ENCODE measurements around the gene DCHS2.

DNA sequence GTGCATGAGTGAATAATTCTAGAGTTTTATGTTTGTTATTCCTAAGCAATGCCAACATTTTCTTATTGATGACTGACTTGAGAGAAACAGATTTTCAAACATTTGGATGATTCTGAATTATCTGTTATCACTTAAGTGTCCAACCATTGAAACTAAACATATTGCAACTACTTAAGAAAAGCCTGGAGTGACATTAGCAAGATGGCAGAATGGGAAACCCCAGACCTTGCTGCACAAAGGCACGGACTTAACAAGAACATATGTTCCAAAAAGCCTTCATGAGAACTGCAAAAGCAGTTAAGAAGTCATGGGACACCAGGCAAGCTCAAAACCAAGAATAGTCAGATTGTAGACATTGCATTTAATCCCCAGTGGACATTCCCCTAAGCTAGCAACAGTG is 215.1 kb downstream of the DCHS2 start:
- TF ChIP-seq, protein P1, sequence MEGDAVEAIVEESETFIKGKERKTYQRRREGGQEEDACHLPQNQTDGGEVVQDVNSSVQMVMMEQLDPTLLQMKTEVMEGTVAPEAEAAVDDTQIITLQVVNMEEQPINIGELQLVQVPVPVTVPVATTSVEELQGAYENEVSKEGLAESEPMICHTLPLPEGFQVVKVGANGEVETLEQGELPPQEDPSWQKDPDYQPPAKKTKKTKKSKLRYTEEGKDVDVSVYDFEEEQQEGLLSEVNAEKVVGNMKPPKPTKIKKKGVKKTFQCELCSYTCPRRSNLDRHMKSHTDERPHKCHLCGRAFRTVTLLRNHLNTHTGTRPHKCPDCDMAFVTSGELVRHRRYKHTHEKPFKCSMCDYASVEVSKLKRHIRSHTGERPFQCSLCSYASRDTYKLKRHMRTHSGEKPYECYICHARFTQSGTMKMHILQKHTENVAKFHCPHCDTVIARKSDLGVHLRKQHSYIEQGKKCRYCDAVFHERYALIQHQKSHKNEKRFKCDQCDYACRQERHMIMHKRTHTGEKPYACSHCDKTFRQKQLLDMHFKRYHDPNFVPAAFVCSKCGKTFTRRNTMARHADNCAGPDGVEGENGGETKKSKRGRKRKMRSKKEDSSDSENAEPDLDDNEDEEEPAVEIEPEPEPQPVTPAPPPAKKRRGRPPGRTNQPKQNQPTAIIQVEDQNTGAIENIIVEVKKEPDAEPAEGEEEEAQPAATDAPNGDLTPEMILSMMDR (IDR thresholded peaks at IDR 0.05; ENCODE audit: poor library complexity) = no peak
- no peak for TF ChIP-seq EZH2 (IDR thresholded peaks at IDR 0.05; ENCODE audit: borderline replicate concordance)
